SHP77 treated with DMSO at 0.1 percent for 48 hours (cell line): ENCODE results near the gene RTTN.
"Not testable (repeated sequence)": the region's sequence is repeated elsewhere in the genome, so short reads cannot be mapped to it uniquely, and the experiment has no call there.

Experiments
- DNase-seq: peaks from one replicate; lab custom pipeline; 2025; lab: John Stamatoyannopoulos, UW

The RTTN gene

GRCh38 chr18:70154591-70155194, 50.8 kb downstream of the RTTN start:
- DNase-seq = no peak

DNA sequence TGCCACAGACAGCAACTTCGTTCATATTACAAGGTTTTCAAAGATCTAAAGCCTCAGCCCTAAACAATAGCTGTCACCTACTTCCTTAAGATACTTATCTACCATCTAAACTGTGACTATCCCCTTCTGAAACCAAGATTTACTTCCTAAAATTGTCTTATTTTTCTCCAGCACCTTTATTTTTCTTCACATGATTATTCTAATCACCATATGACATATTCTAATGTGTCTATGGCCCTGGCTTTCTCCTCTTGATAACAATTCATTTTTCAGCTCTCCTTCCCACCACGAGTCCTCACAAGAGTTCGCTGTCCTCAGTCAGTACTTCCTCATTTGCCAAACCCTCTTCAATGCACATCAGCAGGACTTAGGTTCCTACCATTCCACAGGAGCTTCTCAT, 53.9 kb downstream of the RTTN start:
- no peak for DNase-seq

GRCh38 chr18:70149616-70150301, 55.7 kb downstream of the RTTN start:
- no peak for DNase-seq

GRCh38 chr18:70149156-70149555, 56.3 kb downstream of the RTTN start:
- no peak for DNase-seq

DNA sequence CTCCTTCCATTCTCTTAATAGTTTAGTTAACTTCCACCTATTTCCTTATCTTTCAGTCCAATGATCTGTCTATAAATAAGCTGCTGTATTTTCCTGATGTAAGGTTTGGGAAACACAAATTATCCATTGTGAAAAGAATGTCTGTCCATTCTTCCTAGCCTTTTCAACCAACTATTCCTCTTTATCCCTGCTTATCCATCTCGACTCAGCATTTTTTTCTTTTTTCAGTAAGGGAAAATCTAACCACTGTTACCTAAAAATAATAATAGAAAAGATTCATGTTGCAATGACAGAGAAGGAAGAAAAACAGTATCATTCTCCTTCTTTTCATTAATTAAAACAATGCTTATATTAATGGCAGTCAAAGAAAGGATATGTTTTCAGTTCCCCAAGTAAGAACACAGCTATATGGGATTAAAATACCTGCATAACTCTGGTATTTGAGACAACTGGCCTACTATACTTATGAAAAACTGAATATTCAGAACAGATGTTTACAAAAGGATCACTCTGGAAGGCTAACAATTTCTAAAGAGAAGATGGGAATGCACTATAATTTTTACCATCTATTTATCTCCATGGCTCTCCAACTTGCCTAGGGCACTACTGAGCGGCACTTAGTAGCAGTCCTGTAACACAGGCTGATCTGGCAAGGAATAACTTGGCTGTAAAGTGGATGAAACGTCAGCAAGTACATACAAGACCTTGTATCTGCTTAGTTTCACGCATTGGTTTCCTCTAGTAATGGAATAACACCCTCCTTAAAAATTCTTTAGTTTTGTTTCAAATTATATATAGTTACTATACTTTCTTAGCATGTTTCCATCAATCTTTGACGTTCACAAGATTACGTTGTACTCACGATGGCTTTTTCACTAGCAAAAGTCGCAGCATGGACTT, 57.2 kb downstream of the RTTN start:
- DNase-seq = no peak

- DNase-seq = no peak
These were observed 59.3 kb downstream of the RTTN start for GRCh38 chr18:70146174-70146573.

- DNase-seq = no peak
These were observed 63.5 kb downstream of the RTTN start for GRCh38 chr18:70142001-70142400.

DNA sequence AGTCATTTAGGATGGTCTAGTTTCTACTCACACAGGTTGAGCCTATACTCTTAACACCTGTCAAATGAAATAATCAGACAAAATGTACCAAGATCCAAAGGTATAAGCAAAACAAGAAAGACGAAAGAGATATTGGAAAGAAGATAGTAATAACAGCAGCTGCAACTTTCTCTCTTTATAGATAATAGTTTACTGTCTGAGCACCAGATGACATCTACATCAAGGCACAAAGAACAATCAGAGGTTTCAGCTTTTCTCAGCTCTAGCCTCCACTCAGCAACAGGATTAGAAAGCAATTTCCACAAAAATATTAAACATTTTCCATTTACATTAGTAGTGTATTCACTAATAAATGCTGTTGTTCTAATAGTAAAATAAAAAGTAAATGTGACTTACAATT, 66.3 kb downstream of the RTTN start:
- no peak for DNase-seq

DNA sequence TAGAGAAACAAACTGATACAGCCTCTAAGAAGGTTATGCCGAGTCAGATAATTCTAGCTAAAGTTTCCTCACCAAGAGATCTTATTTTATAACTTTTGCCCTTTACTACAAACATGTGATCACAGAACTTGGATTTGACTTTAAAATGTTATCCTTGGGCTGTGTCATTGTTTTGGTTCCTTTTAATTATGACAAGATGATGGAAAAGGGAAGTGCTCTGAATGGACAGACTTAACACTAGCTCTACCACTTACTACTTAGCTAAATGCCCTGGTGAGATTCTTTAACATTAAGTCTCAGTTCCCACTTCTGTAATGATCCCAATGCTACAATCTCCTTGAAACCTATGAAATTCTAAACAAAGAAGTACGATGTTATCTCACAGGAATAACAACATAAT, 69.9 kb downstream of the RTTN start:
- DNase-seq = no peak

GRCh38 chr18:70132999-70133398, 72.5 kb downstream of the RTTN start:
- no peak for DNase-seq

- no peak for DNase-seq
These were observed 77.2 kb downstream of the RTTN start for GRCh38 chr18:70128271-70128670.

DNA sequence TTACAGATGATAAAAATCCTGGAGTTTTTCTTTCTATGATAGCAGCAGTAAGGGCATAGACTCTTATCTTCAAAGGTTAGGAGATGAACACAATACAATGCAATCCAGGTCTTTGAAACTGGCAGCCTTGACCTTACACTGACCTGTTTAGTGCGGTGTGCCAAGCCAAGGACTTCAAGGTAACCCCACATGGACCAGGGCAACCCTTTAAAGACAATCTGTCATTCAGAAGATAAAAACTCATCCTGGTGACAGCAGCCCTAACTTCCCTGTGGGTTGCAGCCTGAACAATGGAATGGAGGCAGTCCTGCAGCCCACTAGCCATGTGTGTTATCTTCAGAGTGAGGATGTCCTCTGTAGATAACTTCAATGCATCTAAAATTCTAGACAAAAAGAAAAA, 78.1 kb downstream of the RTTN start:
- DNase-seq = no peak

DNA sequence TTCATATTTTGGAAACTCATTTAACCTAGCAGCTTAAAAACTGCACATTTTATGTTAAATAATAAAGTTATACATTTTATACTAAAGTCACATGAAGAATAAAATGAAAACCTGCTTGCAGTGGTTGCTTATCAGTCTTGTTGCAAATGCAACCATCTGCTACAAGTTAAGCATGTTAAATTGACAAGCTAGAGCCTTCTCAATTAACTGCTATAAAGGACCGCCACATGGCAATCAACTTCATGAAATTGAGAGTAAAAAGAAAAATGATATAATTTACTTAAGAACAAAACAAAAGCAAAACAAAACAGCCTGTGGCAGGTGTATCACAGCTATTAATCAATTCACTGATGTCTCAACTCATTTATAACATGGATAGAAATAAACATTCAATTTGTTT, 78.7 kb downstream of the RTTN start:
- no peak for DNase-seq

DNA sequence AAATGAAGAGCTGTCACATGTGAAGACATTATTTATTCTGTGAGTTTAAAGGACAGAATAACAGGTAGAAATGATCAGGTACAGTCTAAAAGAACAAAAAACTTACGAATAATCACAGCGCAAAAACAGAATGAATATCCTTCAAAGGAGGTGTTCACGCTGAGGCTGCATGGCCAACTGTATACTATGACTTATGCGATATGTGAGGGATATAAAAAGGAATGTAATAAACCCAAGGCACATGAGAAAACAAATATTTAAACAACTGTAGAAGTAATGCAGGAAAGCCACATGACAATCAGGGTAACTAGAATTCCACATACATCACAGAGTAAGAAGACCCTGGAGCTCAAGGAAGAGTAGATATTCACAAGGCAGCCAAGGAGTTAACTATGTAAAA, 81.3 kb downstream of the RTTN start:
- DNase-seq = no peak

DNA sequence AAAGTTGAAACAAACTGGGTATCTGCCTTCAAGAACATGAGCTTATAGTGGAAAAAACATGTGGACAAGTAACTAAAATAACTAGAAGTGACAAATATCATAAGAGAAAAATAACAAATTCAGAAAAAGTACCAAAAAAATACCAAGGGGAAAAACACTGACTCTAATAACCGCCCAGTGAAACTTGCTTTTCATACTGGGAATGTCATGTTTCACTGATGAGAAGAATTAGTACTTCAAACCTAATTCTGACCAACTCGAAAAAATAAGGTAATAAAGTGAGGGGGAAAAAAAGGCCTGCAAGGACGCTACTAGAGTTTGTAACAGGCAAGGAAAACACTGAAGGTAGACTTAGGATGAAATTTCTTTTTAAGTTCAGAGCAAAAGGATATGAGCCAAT, 83.6 kb downstream of the RTTN start:
- no peak for DNase-seq

GRCh38 chr18:70116949-70117348, 88.5 kb downstream of the RTTN start:
- no peak for DNase-seq

GRCh38 chr18:70113511-70113910, 92.0 kb downstream of the RTTN start:
- no peak for DNase-seq

GRCh38 chr18:70110678-70111077, 94.8 kb downstream of the RTTN start:
- no peak for DNase-seq

GRCh38 chr18:70107091-70107490, 98.4 kb downstream of the RTTN start:
- DNase-seq = no peak

DNA sequence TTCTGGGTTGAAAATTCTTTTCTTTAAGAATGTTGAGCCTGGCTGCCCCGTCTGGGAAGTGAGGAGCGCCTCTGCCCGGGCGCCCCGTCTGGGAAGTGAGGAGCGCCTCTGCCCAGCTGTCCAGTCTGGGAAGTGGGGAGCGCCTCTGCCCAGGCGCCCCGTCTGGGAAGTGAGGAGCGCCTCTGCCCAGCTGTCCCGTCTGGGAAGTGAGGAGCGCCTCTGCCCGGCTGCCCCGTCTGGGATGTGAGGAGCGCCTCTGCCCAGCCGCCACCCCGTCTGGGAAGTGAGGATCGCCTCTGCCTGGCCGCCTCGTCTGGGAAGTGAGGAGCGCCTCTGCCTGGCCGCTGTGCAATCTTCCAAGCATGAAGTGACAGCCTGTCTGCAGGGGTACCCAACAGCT, 102.6 kb downstream of the RTTN start:
- DNase-seq = not testable (repeated sequence)

- DNase-seq = no peak
These were observed 115.6 kb downstream of the RTTN start for GRCh38 chr18:70089858-70090257.

DNA sequence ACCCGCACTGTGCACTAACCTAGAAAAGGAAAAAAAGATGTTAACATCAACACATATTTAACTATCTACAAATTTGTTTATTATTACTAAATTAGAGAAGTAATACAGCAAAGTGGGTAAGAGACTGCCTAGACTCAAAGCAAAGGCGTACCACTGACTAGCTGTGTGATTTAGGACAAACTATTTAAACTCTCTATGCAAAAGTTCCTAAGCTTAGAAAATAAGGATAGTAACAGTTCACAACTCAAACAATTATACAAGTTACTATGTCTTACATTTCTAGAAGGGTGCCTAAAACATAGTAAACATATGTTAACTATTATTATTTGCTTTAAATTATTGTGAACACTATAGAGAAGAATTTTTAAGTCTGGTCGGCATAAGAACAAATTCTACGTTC, 119.4 kb downstream of the RTTN start:
- DNase-seq = no peak

- DNase-seq = no peak
These were observed 119.8 kb downstream of the RTTN start for GRCh38 chr18:70085641-70086040.
